Measurements from ENCODE around the gene CIAPIN1.
A peak's percentile ranks its signal among the peaks of the same experiment; 100 is the strongest.
"Not testable (repeated sequence)": the region's sequence is repeated elsewhere in the genome, so short reads cannot be mapped to it uniquely, and the experiment has no call there.

CIAPIN1 gene

GRCh38 chr16:57439947-57440346 lies 7.2 kb downstream of the CIAPIN1 start:
- not testable (repeated sequence) for DNase-seq

- DNase-seq = no peak
Observed at GRCh38 chr16:57435838-57436237, 11.3 kb downstream of the CIAPIN1 start.

- DNase-seq = no peak
Observed at GRCh38 chr16:57434003-57434402, 13.2 kb downstream of the CIAPIN1 start.

GRCh38 chr16:57432989-57433388 lies 14.2 kb downstream of the CIAPIN1 start:
- no peak for DNase-seq

GRCh38 chr16:57432505-57432904 lies 14.7 kb downstream of the CIAPIN1 start:
- DNase-seq = no peak

GRCh38 chr16:57430955-57431354 lies 16.2 kb downstream of the CIAPIN1 start:
- no peak for DNase-seq

- no peak for DNase-seq
Observed at GRCh38 chr16:57427824-57428223, 19.4 kb downstream of the CIAPIN1 start.

GRCh38 chr16:57427307-57427706 lies 19.9 kb downstream of the CIAPIN1 start:
- DNase-seq = no peak

- no peak for DNase-seq
Observed at GRCh38 chr16:57426356-57426755, 20.8 kb downstream of the CIAPIN1 start.

GRCh38 chr16:57424583-57424982 lies 22.6 kb downstream of the CIAPIN1 start:
- no peak for DNase-seq

- DNase-seq = no peak
Observed at GRCh38 chr16:57423152-57423551, 24.0 kb downstream of the CIAPIN1 start.

- peak; percentile 62 to 78 for DNase-seq
Observed at GRCh38 chr16:57422026-57422944, 24.9 kb downstream of the CIAPIN1 start.

GRCh38 chr16:57419506-57419905 lies 27.7 kb downstream of the CIAPIN1 start:
- no peak for DNase-seq

GRCh38 chr16:57416084-57416483 lies 31.1 kb downstream of the CIAPIN1 start:
- no peak for DNase-seq

- DNase-seq = no peak
Observed at GRCh38 chr16:57413733-57414132, 33.5 kb downstream of the CIAPIN1 start.

GRCh38 chr16:57413301-57413730 lies 33.9 kb downstream of the CIAPIN1 start:
- no peak for DNase-seq

GRCh38 chr16:57412584-57412983 lies 34.6 kb downstream of the CIAPIN1 start:
- no peak for DNase-seq

- DNase-seq = no peak
Observed at GRCh38 chr16:57411362-57411976, 35.7 kb downstream of the CIAPIN1 start.

- DNase-seq = no peak
Observed at GRCh38 chr16:57409870-57410587, 37.2 kb downstream of the CIAPIN1 start.

- DNase-seq = no peak
Observed at GRCh38 chr16:57409065-57409464, 38.1 kb downstream of the CIAPIN1 start.

GRCh38 chr16:57407521-57408353 lies 39.4 kb downstream of the CIAPIN1 start:
- no peak for DNase-seq

- DNase-seq = no peak
Observed at GRCh38 chr16:57406881-57407280, 40.3 kb downstream of the CIAPIN1 start.

GRCh38 chr16:57405097-57405496 lies 42.1 kb downstream of the CIAPIN1 start:
- no peak for DNase-seq

Data from SHP77 (cell line).